GM11168 (cell line): ENCODE measurements around the gene GPSM3.
"Not testable (repeated sequence)": the region's sequence is repeated elsewhere in the genome, so short reads cannot be mapped to it uniquely, and the experiment has no call there.

Experiments used
- in situ Hi-C: fragments of 300-500 bp; cut with MboI; formaldehyde crosslinking; loops from one replicate; pipeline ENCODE4 v1.12.0; 2022; ENCODE audit warnings: low sequenced_read_pairs; ENCODE audit not compliant: unreplicated experiment

Gene GPSM3, protein sequence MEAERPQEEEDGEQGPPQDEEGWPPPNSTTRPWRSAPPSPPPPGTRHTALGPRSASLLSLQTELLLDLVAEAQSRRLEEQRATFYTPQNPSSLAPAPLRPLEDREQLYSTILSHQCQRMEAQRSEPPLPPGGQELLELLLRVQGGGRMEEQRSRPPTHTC

DNA sequence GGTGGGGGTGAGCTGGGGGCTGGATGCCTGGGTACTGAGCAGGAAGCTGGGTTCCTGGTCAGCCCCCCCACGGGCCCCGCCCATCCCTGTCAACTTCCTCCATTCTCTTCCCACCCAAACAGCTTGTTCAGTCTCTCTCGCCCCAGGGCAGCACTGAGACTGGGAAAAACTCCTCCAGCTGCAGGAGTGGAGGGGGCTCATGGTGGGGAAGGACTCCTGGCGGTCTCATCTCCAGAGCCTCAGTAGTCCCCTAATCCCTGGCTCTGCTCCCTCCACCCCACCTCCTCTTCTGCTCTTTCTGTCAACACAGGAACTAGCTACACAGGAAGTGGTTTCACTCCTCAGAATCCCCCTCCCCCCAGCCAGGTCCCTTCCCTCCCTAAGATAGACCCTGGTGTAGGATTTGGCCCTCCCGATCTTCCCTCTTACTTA lies at the start of gene GPSM3:
Gene GPSM3 (minus strand): TSS at position 36 of the 432 bp plus-strand sequence. CDS start 130 bp downstream, outside the sequence.
- in situ Hi-C loops: no loop called here

DNA sequence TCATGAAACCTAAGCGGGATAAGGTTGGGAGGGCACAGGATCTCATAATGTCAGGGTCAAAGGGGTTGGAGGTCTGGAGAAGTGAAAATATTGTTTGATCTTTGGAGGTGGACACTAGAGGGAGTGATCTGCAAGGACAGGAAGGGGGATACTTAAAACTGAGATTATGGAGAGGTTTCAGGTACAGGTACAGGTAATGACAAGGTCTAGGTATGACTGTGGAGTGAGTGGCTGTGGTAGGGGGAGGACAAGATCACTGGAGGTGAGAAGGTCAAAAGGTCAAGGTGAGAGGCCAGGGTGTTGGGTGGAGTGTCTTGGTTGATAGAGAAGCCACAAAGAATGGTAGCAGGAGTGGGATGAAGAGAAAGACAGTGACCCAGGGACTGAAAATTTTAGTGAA lies 48.2 kb upstream of the GPSM3 start:
- in situ Hi-C loops: loop anchor here (10.0 to 25.0 kb wide), 3 partner anchors 174 to 547 kb away; no protein-coding TSS in a partner anchor

GRCh38 chr6:32239462-32239861 lies 47.0 kb upstream of the GPSM3 start:
- in situ Hi-C loops: loop anchor here (25.0 kb wide), 1 partner anchor 548 kb away; no protein-coding TSS in a partner anchor

DNA sequence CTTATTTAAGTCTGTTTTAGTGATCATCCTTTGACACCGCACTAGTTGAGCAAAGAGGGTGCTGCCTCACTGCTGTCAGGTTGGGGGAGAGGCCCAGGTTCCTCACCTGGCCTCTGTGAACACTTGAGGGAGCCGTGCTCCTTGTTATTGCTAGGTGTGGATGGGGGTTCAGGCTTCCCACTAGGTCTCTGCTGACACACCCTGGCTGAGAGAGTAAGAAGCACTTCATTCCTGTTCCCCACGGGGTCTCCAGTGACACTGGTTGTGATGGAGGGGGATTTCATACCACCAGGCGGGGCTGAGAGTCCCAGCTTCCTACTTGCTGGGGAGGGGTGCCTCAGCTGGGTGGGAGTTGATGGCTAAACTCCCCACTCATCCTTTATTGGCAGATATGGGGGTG lies 42.5 kb upstream of the GPSM3 start:
- in situ Hi-C loops: loop anchor here (25.0 kb wide), 1 partner anchor 552 kb away; no protein-coding TSS in a partner anchor

- in situ Hi-C loops: loop anchor here (25.0 kb wide), 1 partner anchor 561 kb away; no protein-coding TSS in a partner anchor
These were observed 34.0 kb upstream of the GPSM3 start for GRCh38 chr6:32226434-32226833.

DNA sequence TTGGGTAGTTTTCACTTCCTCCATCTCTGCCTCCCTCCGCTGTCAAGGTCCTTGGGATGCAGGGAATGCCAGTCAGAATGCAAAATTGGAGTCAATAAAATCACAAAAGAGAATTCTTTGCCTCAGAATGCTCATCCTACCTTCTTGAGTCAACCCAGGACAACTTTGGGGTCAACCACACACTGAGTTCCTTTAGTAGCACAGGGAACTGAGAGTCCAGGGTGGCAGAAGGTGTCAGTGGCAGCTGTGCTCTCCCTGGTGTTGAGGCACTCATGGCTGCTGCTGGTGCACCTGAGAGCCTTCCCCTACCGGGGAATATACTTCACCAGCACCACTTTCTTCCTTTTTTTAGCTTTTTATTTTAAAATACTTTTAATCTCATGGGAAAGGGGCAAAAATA lies 32.3 kb upstream of the GPSM3 start:
- in situ Hi-C loops: loop anchor here (25.0 kb wide), 1 partner anchor 563 kb away; no protein-coding TSS in a partner anchor

GRCh38 chr6:32223258-32224235 lies 31.1 kb upstream of the GPSM3 start, which contains the start of gene NOTCH4:
Gene NOTCH4, minus strand, starts transcription at chr6:32224067. Its CDS starts 139 bp downstream, at chr6:32223928.
- in situ Hi-C loops: no loop called here

- in situ Hi-C loops: no loop called here
These were observed 30.1 kb upstream of the GPSM3 start for GRCh38 chr6:32222333-32223230.

DNA sequence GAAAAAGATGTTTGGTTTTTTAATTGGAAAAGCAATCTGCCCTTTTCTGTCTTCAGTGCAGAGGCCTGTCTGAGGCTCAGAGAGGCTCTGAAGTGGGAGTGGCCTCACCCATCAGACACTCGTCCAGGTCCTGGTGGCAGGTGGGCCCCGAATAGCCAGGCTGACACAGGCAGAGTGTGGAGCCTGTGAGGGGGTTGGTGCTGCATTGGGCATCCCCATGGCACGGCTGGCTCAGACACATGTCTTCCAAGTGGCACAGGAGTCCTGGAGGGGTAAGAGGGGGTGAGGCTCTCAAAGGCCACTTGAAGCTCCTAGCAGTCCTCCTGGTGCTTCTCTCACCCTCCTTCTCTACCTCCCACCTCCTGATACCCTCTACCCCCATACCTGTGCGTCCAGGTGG lies 27.6 kb upstream of the GPSM3 start:
- in situ Hi-C loops: no loop called here

- in situ Hi-C loops: no loop called here
These were observed 25.7 kb upstream of the GPSM3 start for GRCh38 chr6:32218167-32218566.

DNA sequence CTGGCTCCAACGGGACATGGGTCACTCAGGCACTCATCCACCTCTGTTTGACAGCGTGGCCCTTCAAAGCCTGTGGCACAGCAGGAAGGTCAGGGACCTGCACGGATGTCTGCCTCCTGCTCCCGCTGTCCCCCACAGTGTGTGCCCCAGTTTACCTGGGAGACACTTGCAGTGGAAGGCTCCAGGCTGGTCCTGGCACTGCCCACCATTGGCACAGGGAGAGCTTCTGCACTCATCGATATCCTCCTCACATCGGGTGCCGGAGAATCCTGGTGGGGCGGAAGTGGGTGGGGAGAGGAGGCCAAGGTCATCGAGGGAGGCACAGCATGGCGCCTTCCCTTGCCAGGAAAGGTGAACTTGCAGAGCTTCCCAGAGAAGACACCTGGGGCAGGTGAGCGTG lies 24.6 kb upstream of the GPSM3 start:
- in situ Hi-C loops: no loop called here

- in situ Hi-C loops: no loop called here
These were observed 23.8 kb upstream of the GPSM3 start for GRCh38 chr6:32216285-32216684.

GRCh38 chr6:32215617-32216016 lies 23.2 kb upstream of the GPSM3 start:
- in situ Hi-C loops: no loop called here

GRCh38 chr6:32214126-32214525 lies 21.7 kb upstream of the GPSM3 start:
- in situ Hi-C loops: no loop called here

DNA sequence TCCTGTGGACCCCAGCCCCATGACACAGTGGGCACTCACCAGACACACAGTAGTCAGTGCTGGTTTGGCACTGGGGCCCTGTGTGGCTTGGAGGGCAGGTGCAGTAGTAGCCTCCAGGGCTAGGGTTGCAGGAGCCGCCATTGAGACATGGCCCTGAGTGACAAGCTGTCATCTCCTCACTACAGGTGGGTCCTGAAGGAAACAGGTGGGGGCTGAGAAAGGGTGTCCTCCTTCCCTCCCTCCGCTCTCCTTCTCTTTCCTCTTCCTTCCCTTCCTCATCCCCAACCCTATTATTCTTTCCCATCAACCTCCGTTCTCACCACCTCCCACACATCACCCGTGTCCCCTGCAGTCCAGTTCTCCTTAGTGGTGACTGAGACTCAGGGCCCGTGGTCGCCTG lies 21.2 kb upstream of the GPSM3 start:
- in situ Hi-C loops: no loop called here

GRCh38 chr6:32212076-32212760 lies 19.8 kb upstream of the GPSM3 start:
- in situ Hi-C loops: no loop called here

- in situ Hi-C loops: not testable (repeated sequence)
These were observed 19.0 kb upstream of the GPSM3 start for GRCh38 chr6:32211432-32211831.

DNA sequence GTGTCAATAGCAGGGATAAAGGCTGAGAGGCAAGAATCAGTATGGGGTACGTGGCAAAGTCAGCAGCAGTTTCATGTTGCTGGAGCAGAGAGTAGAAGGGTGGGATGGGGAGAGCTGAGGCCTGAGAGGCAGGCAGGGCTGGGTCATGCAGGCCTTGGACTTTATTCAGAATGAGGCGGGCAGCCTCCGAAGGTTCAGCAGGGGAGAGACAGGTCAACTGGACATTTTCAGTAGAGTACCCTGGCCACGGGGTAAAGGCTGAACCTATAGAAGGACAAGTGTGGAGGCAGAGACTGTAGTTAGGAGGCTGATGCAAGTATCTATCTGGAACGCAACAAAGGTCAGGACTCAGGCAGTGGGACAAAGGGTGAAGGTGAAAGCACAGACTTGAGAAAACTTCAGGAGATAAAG lies 17.8 kb upstream of the GPSM3 start:
- in situ Hi-C loops: no loop called here

DNA sequence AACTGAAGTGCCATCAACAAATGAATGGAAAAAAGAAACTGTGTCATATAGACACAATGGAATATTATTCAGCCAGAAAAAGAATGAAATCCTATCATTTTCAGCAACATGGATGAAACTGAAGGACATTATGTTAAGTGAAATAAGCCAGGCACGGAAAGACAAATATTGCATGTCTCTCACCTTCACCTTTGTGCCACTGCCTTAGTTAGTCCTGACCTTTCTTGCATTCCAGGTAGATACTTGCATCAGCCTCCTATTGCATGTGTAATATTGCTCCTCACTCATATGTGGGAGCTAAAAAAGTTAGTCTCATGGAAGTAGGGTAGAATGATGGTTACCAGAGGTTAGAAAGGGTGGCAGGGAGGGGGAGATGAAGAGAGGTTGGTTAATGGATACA lies 16.6 kb upstream of the GPSM3 start:
- in situ Hi-C loops: no loop called here
